H1 (cell line): ENCODE measurements around the gene RPS6KA2. TPM values are rescaled to one million over a fixed set of nuclear protein-coding genes. Genes with fewer than 3 reads are reported as not detected.

Source experiments
- ASH2L ChIP-seq: fragments of 200-600, 300-600 bp; sonication (generic); IDR thresholded peaks from one replicate; pipeline ENCODE4 v1.7.1; 2017; ENCODE audit warnings: low read length
- ATF3 ChIP-seq: IDR thresholded peaks from 2 replicates; pipeline ENCODE4 v1.6.1; 2011; ENCODE audit warnings: low read depth, mild to moderate bottlenecking, low read length; ENCODE audit not compliant: insufficient read depth
- BACH1 ChIP-seq: IDR thresholded peaks from 2 replicates; pipeline ENCODE4 v1.6.1; 2012; ENCODE audit warnings: low read length, improper control_type of control experiment
- BCL11A ChIP-seq, 2 experiments: IDR thresholded peaks; one replicate each; pipeline ENCODE4 v1.6.1; 2011; ENCODE audit warnings: low read depth in 2 of 2, low read length in 2 of 2, mild to moderate bottlenecking in 2 of 2
- CTCF ChIP-seq, 3 experiments: IDR thresholded peaks; 1 replicate in 2 of 3; 2 replicates in 1 of 3; pipeline versions ENCODE4 v1.5.1 to v1.6.1; 2011; ENCODE audit warnings: low read length in 3 of 3, mild to moderate bottlenecking in 3 of 3, inconsistent platforms in 2 of 3, low read depth in 1 of 3, moderate library complexity in 1 of 3; ENCODE audit not compliant: insufficient read depth in 1 of 3; ENCODE audit errors: control extremely low read depth in 1 of 3
- E2F6 ChIP-seq: IDR thresholded peaks from 2 replicates; pipeline ENCODE4 v1.6.1; 2012; ENCODE audit warnings: inconsistent platforms
- EP300 ChIP-seq, 2 experiments: IDR thresholded peaks; 1 replicate in 1 of 2; 2 replicates in 1 of 2; pipeline ENCODE4 v1.6.1; 2011 to 2012; ENCODE audit warnings: low read depth in 2 of 2, low read length in 2 of 2, mild to moderate bottlenecking in 2 of 2, borderline replicate concordance in 1 of 2, inconsistent platforms in 1 of 2, moderate library complexity in 1 of 2
- HDAC2 ChIP-seq, 2 experiments: fragments of 300-600 bp in 1 of 2; sonication (generic) in 1 of 2; IDR thresholded peaks; 2 replicates each; pipeline ENCODE4 v1.6.1; 2011 to 2012; ENCODE audit warnings: low read depth in 2 of 2, low read length in 2 of 2, mild to moderate bottlenecking in 2 of 2, moderate library complexity in 2 of 2, borderline replicate concordance in 1 of 2, inconsistent platforms in 1 of 2
- MAX ChIP-seq: IDR thresholded peaks from 2 replicates; pipeline ENCODE4 v1.6.1; 2012; ENCODE audit warnings: inconsistent platforms
- PHF8 ChIP-seq: fragments of 200-600 bp; sonication (generic); conservative IDR thresholded peaks from 2 replicates; pipeline ENCODE4 v1.7.1; 2012; ENCODE audit warnings: low read depth, mild to moderate bottlenecking, inconsistent platforms, low read length, moderate library complexity
- POLR2AphosphoS5 ChIP-seq: IDR thresholded peaks from 2 replicates; pipeline ENCODE4 v1.6.1; 2011; ENCODE audit warnings: low read depth, low read length
- RBBP5 ChIP-seq: IDR thresholded peaks from 2 replicates; pipeline ENCODE4 v1.7.1; 2012; ENCODE audit warnings: low read depth, mild to moderate bottlenecking, inconsistent platforms, low read length, moderate library complexity, borderline replicate concordance
- SAP30 ChIP-seq: fragments of 300-600 bp; sonication (generic); IDR thresholded peaks from 2 replicates; pipeline ENCODE4 v1.7.1; 2012; ENCODE audit warnings: low read length, moderate library complexity, mild to moderate bottlenecking, inconsistent platforms; ENCODE audit not compliant: insufficient read depth, insufficient replicate concordance
- SIN3A ChIP-seq, 2 experiments: IDR thresholded peaks in 1 of 2; conservative IDR thresholded peaks in 1 of 2; 2 replicates each; pipeline ENCODE4 v1.6.1; 2011 to 2012; ENCODE audit warnings: low read length in 2 of 2, improper control_type of control experiment in 1 of 2, low read depth in 1 of 2, mild to moderate bottlenecking in 1 of 2
- SIRT6 ChIP-seq: IDR thresholded peaks from one replicate; pipeline ENCODE4 v1.7.1; 2012; ENCODE audit warnings: low read length, inconsistent platforms
- SP1 ChIP-seq: IDR thresholded peaks from 2 replicates; pipeline ENCODE4 v1.6.1; 2011; ENCODE audit warnings: low read depth, low read length
- SP4 ChIP-seq: IDR thresholded peaks from 2 replicates; pipeline ENCODE4 v1.6.1; 2012; ENCODE audit warnings: low read length, inconsistent platforms
- TAF7 ChIP-seq: optimal IDR thresholded peaks from 2 replicates; pipeline ENCODE3; 2011; ENCODE audit warnings: low read depth, mild to moderate bottlenecking, inconsistent platforms, low read length, moderate library complexity, borderline replicate concordance
- USF2 ChIP-seq: IDR thresholded peaks from 2 replicates; pipeline ENCODE4 v1.6.1; 2011; ENCODE audit warnings: low read length, improper control_type of control experiment
- YY1 ChIP-seq: IDR thresholded peaks from 2 replicates; pipeline ENCODE4 v1.6.1; 2011; ENCODE audit warnings: low read depth, mild to moderate bottlenecking, low read length
- polyA plus RNA-seq, 7 experiments: library from polyadenylated mRNA; depleted of rRNA in 3 of 7; stranded (reverse) in 5 of 7; unstranded in 2 of 7; fragments of >200 nt in 5 of 7; fragments of 200-250 nt in 2 of 7; gene quantifications; 1 replicate in 5 of 7; 2 replicates in 1 of 7; 4 replicates in 1 of 7; pipeline versions ENCODE4 v1.2.1 to v1.2.3, GENCODE V29; 2011 to 2013; ENCODE audit warnings: missing spikeins in 2 of 7, mixed read lengths in 2 of 7
- total RNA-seq: library from RNA; stranded (reverse); fragmentation: NEBNext Ultra II Directional; extraction: Animal tissue kit (Norgen Biotek cat#: 25700); gene quantifications from 2 replicates; pipeline ENCODE4 v1.2.1, GENCODE V29; 2021

The RPS6KA2 gene
- total and polyA plus RNA-seq, 2 of the 8 experiments (the other 6 are each of a cell fraction or from before 2014, with no cell fraction given): 8.8 to 25.7 TPM

- TF ChIP-seq YY1 (no peak), USF2 (no peak), SP1 (0 out of 2 replicates have a peak, but pooled peaks have one; percentile 46), BACH1 (no peak), SAP30 (no peak), HDAC2 (IDR thresholded peaks at IDR 0.05; ENCODE audit: borderline replicate concordance in 1 of 2, low read depth in 2 of 2, low read length in 2 of 2) (no peak), E2F6 (no peak), POLR2AphosphoS5 (no peak), SP4 (no peak), BCL11A (IDR thresholded peaks at IDR 0.05; ENCODE audit: low read depth in 2 of 2, low read length in 2 of 2) (no peak), PHF8 (no peak), SIRT6 (no peak), ATF3 (no peak), ASH2L (peak; percentile 12), EP300 (IDR thresholded peaks at IDR 0.05; ENCODE audit: borderline replicate concordance in 1 of 2, low read depth in 2 of 2, low read length in 2 of 2) (0 out of 3 replicates have a peak, but pooled peaks of 1 of the 2 experiments have one; percentile 16), CTCF (IDR thresholded peaks at IDR 0.05; ENCODE audit: control extremely low read depth in 1 of 3, insufficient read depth in 1 of 3, low read depth in 1 of 3, low read length in 3 of 3) (no peak), MAX (no peak), SIN3A (conservative IDR thresholded peaks at IDR 0.05 in 1 of 2, IDR thresholded peaks at IDR 0.05 in 1 of 2; ENCODE audit: low read depth in 1 of 2, low read length in 2 of 2) (0 out of 4 replicates have a peak, but pooled peaks have one; percentile 29 to 46), TAF7 (no peak), RBBP5 (no peak)
Observed at GRCh38 chr6:166542580-166542912, 84.5 kb downstream of the RPS6KA2 start (continued).
